Measurements from ENCODE around the gene IFT22. TPM values are rescaled to one million over a fixed set of nuclear protein-coding genes. Genes with fewer than 3 reads are reported as not detected.
A peak's percentile ranks its signal among the peaks of the same experiment; 100 is the strongest.
"Not testable (repeated sequence)": the region's sequence is repeated elsewhere in the genome, so short reads cannot be mapped to it uniquely, and the experiment has no call there.

Gene IFT22
- total and polyA plus RNA-seq, 11 donors = 14.8 to 39.3 (median 30.0) TPM

DNA sequence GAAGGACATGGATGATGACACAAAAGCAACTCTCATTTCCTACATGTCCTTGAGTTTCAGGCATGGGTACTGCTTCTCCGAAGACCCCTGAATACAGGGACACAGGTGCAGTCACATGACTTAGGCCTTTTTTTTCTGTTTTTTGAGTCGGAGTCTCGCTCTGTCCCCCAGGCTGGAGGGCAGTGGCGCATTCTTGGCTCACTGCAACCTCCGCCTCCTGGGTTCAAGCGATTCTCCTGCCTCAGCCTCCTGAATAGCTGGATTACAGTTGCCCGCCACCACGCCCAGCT, 26.8 kb downstream of the IFT22 start:
- H3K9me3 ChIP-seq = peaks cover 0 to 4% (median 0%) of the 10 kb centered on the region in 12 donors
- no peak overlapping the region for H3K4me3 ChIP-seq
- no peak for DNase-seq
- WGBS, 4 donors = 68 to 79% (median 74%) methylated on average over 8 of the region's 8 CpGs
- TF ChIP-seq POLR2A (IDR thresholded peaks at IDR 0.05) = no peak
- TF ChIP-seq, protein P1, sequence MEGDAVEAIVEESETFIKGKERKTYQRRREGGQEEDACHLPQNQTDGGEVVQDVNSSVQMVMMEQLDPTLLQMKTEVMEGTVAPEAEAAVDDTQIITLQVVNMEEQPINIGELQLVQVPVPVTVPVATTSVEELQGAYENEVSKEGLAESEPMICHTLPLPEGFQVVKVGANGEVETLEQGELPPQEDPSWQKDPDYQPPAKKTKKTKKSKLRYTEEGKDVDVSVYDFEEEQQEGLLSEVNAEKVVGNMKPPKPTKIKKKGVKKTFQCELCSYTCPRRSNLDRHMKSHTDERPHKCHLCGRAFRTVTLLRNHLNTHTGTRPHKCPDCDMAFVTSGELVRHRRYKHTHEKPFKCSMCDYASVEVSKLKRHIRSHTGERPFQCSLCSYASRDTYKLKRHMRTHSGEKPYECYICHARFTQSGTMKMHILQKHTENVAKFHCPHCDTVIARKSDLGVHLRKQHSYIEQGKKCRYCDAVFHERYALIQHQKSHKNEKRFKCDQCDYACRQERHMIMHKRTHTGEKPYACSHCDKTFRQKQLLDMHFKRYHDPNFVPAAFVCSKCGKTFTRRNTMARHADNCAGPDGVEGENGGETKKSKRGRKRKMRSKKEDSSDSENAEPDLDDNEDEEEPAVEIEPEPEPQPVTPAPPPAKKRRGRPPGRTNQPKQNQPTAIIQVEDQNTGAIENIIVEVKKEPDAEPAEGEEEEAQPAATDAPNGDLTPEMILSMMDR (IDR thresholded peaks at IDR 0.05) = no peak
- no peaks in the 10 kb centered on the region for H3K36me3 ChIP-seq
- no peak for ATAC-seq
- no peak overlapping the region for H3K27ac ChIP-seq
- H3K4me1 ChIP-seq = no peaks in the 10 kb centered on the region
- peaks cover 32 to 96% (median 69%) of the 10 kb centered on the region in 9 donors for H3K27me3 ChIP-seq
- intact Hi-C loops (cut with DNase I) = loop anchor here in 1 of 10 donors (10.0 kb wide), 1 partner anchor 400 kb away; the partner anchor contains the start of gene ACHE

DNA sequence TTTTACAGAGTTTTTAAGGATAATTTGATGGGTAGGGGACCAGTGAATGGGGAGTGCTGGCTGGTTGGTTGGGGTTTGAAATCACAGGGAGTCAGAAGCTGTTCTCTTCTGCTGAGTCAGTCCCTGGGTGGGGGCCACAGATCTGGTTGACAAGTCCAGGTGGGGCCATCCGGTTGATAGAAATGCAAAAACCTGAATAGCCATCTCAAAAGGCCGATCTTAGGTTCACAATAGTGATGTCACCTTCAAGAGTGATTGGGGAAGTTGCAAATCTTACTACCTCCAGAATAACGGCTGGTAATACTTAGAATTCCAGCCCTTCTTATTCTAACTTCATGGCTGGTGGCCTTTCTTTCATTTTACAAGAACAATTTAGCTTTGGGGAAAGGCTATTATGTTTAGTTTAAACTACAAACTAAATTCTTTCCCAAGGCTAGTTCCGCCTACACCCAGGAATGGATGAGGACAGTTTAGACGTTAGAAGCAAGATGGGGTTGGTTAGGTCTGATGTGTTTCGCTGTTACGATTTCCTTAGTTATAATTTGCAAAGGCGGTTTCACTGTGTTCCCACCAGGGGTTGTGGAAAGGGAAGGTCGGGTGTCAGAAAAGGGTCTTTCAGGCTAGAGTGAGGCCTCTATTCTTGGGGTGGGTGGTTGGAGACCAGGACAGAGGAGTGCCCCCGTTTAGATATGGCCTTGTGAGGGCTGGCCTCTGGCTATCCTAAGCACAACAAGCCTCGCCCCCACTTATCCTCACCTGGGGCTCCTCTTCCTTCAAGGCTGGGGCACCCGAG, 27.4 kb downstream of the IFT22 start:
- H3K36me3 ChIP-seq = no peaks in the 10 kb centered on the region
- TF ChIP-seq POLR2A (IDR thresholded peaks at IDR 0.05) = no peak
- TF ChIP-seq, protein P1 (IDR thresholded peaks at IDR 0.05) = no peak
- intact Hi-C loops (cut with DNase I) = loop anchor here in 1 of 10 donors (10.0 kb wide), 1 partner anchor 399 kb away; the partner anchor contains the start of gene ACHE
- H3K27me3 ChIP-seq = peaks cover 27 to 93% (median 63%) of the 10 kb centered on the region in 9 donors
- peak in 1 of 5 donors; percentile 3 for DNase-seq
- WGBS, 4 donors = 35 to 43% (median 39%) methylated on average over 12 of the region's 12 CpGs
- no peak overlapping the region for H3K27ac ChIP-seq
- H3K9me3 ChIP-seq = no peaks in the 10 kb centered on the region
- H3K4me1 ChIP-seq = no peaks in the 10 kb centered on the region
- no peak overlapping the region for H3K4me3 ChIP-seq
- no peak for ATAC-seq

GRCh38 chr7:101293069-101294021, 28.3 kb downstream of the IFT22 start:
- not testable (repeated sequence) for ATAC-seq
- intact Hi-C loops (cut with DNase I) = loop anchor here in 1 of 10 donors (10.0 kb wide), 1 partner anchor 399 kb away; the partner anchor contains the start of gene ACHE

DNA sequence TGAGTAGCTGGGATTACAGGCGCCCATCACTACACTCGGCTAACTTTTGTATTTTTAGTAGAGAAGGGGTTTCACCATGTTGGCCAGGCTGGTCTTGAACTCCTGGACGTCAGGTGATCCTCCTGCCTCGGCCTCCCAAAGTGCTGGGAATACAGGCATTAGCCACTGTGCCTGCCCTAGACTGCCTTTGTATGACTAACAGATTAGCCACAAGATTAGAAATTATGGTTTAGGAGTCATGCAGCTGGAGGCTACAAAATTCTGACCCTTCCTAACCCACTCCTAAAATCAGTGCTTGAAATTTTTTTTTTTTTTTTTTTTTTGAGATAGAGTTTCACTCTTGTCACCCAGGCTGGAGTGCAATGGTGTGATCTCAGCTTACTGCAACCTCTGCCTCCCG, 29.0 kb downstream of the IFT22 start:
- not testable (repeated sequence) for H3K36me3 ChIP-seq, H3K4me3 ChIP-seq, H3K9me3 ChIP-seq, DNase-seq, H3K27ac ChIP-seq, H3K4me1 ChIP-seq, ATAC-seq
- WGBS, 4 donors = 60 to 75% (median 67%) methylated on average over 5 of the region's 5 CpGs
- intact Hi-C loops (cut with DNase I) = loop anchor here in 1 of 10 donors (10.0 kb wide), 1 partner anchor 398 kb away; the partner anchor contains the start of gene ACHE
- H3K27me3 ChIP-seq = peaks cover 14 to 79% (median 48%) of the 10 kb centered on the region in 9 donors

More at GRCh38 chr7:101293069-101294021, 28.3 kb downstream of the IFT22 start:
- H3K27ac ChIP-seq, H3K4me3 ChIP-seq, H3K4me1 ChIP-seq, H3K9me3 ChIP-seq, H3K36me3 ChIP-seq: not testable (repeated sequence)
- 43 to 51% (median 46%) methylated on average over 15 to 16 of the region's 16 CpGs for WGBS, 4 donors
- H3K27me3 ChIP-seq = peaks cover 18 to 87% (median 54%) of the 10 kb centered on the region in 9 donors
- DNase-seq = peak in 1 of 5 donors; percentile 4

Measured in heart left ventricle (tissue), 16 donors.